H1 (cell line): ENCODE results near the gene ZSCAN16. TPM values are rescaled to one million over a fixed set of nuclear protein-coding genes. Genes with fewer than 3 reads are reported as not detected.

Source experiments
- CTCF ChIA-PET: fragments of 300-600 bp; sonication (Branson Sonifier 250); formaldehyde crosslinking; loops from one replicate; lab custom pipeline; 2021; ENCODE audit not compliant: partially characterized antibody; lab: Charles Lee
- POLR2A ChIA-PET: fragments of 300-600 bp; sonication (Branson Sonifier 250); formaldehyde crosslinking; loops from one replicate; lab custom pipeline; 2021; ENCODE audit warnings: inconsistent platforms; ENCODE audit not compliant: partially characterized antibody; lab: Charles Lee
- DNase-seq, 2 experiments: peaks; one replicate each; pipeline versions ENCODE4 v3.0.0 to v3.0.0-alpha.2; 2010 to 2022; ENCODE audit warnings: low spot score in 2 of 2, low read depth in 1 of 2, mixed read lengths in 1 of 2
- FAIRE-seq: peaks from 2 replicates; lab custom pipeline; 2011; peaks lifted over from hg19 to GRCh38; lab: Jason Lieb, UNC
- H2AFZ ChIP-seq: 2 replicates; pipeline ENCODE4 v1.8.1; 2012; ENCODE audit warnings: low read length, inconsistent platforms
- H2AK5ac ChIP-seq: 2 replicates; pipeline ENCODE4 v1.6.1; 2013; ENCODE audit warnings: low read depth, low read length
- H2BK120ac ChIP-seq: replicated peaks from 2 replicates; pipeline ENCODE3; 2013; ENCODE audit warnings: low read depth, low read length, inconsistent platforms
- H2BK12ac ChIP-seq: 2 replicates; pipeline ENCODE4 v1.6.1; 2013; ENCODE audit warnings: low read depth, low read length
- H2BK15ac ChIP-seq: 2 replicates; pipeline ENCODE4 v1.6.1; 2013; ENCODE audit warnings: low read length
- H2BK20ac ChIP-seq: 2 replicates; pipeline ENCODE4 v1.6.1; 2013; ENCODE audit warnings: low read length
- H2BK5ac ChIP-seq: 2 replicates; pipeline ENCODE4 v1.6.1; 2013; ENCODE audit warnings: low read depth, low read length
- H3K14ac ChIP-seq: 2 replicates; pipeline ENCODE4 v1.6.1; 2013; ENCODE audit warnings: inconsistent platforms; ENCODE audit not compliant: insufficient read length
- H3K18ac ChIP-seq: 2 replicates; pipeline ENCODE4 v1.6.1; 2013; ENCODE audit warnings: low read length; ENCODE audit errors: extremely low read depth
- H3K23ac ChIP-seq: 2 replicates; pipeline ENCODE4 v1.6.1; 2013; ENCODE audit warnings: inconsistent platforms; ENCODE audit not compliant: insufficient read length
- H3K23me2 ChIP-seq: 2 replicates; pipeline ENCODE4 v1.6.1; 2013; ENCODE audit warnings: low read depth, low read length
- H3K27ac ChIP-seq: 2 replicates; pipeline ENCODE4 v1.6.1; 2011; ENCODE audit warnings: low read depth, low read length, inconsistent platforms
- H3K27me3 ChIP-seq, 4 experiments: replicated peaks in 1 of 4; 1 replicate in 1 of 4; 2 replicates in 3 of 4; pipeline versions ENCODE4 v1.6.1 to v1.8.1; 2011 to 2013; ENCODE audit warnings: low read length in 3 of 4, mild to moderate bottlenecking in 3 of 4, inconsistent platforms in 2 of 4, mixed read lengths in 2 of 4, moderate library complexity in 1 of 4; ENCODE audit not compliant: control insufficient read depth in 3 of 4, insufficient read depth in 3 of 4; ENCODE audit errors: extremely low read depth in 1 of 4
- H3K36me3 ChIP-seq, 4 experiments: 2 replicates each; pipeline versions ENCODE4 v1.6.1 to v1.8.1; 2011 to 2013; ENCODE audit warnings: mild to moderate bottlenecking in 4 of 4, low read length in 3 of 4, moderate library complexity in 2 of 4, control low read depth in 1 of 4, inconsistent platforms in 1 of 4; ENCODE audit not compliant: insufficient read depth in 4 of 4, control insufficient read depth in 2 of 4
- H3K4ac ChIP-seq: replicated peaks from 2 replicates; pipeline ENCODE3; 2013; ENCODE audit warnings: low read length, low read depth, mixed read lengths, inconsistent platforms; ENCODE audit not compliant: insufficient read length
- H3K4me1 ChIP-seq, 4 experiments: replicated peaks in 1 of 4; 1 replicate in 1 of 4; 2 replicates in 3 of 4; pipeline versions ENCODE4 v1.6.1 to v1.8.1; 2011 to 2013; ENCODE audit warnings: low read length in 3 of 4, inconsistent platforms in 2 of 4, mixed read lengths in 1 of 4; ENCODE audit not compliant: insufficient read depth in 4 of 4, control insufficient read depth in 3 of 4
- H3K4me2 ChIP-seq, 2 experiments: 2 replicates each; pipeline versions ENCODE4 v1.6.1 to v1.8.1; 2011 to 2013; ENCODE audit warnings: low read depth in 2 of 2, low read length in 2 of 2, control low read depth in 1 of 2, inconsistent platforms in 1 of 2, mild to moderate bottlenecking in 1 of 2; ENCODE audit not compliant: insufficient read depth in 1 of 2
- H3K4me3 ChIP-seq, 4 experiments: fragments of 200-600, 300-600 bp in 1 of 4; sonication (generic), shearing (Covaris generic), sonication (Bioruptor Twin) in 1 of 4; 2 replicates each; pipeline versions ENCODE4 v1.5.1 to v1.8.1; 2011 to 2016; ENCODE audit warnings: low read length in 4 of 4, low read depth in 3 of 4, control low read depth in 2 of 4, inconsistent platforms in 2 of 4, mild to moderate bottlenecking in 2 of 4, mixed read lengths in 1 of 4, moderate library complexity in 1 of 4; ENCODE audit not compliant: insufficient read depth in 2 of 4; ENCODE audit errors: extremely low read depth in 1 of 4
- H3K56ac ChIP-seq: replicated peaks from 2 replicates; pipeline ENCODE3; 2013; ENCODE audit warnings: low read depth, mild to moderate bottlenecking, mixed read lengths, low read length, inconsistent platforms; ENCODE audit not compliant: insufficient read length
- H3K79me1 ChIP-seq: 2 replicates; pipeline ENCODE4 v1.6.1; 2013; ENCODE audit warnings: low read depth, low read length, control low read depth
- H3K79me2 ChIP-seq, 2 experiments: 2 replicates each; pipeline versions ENCODE4 v1.6.1 to v1.8.1; 2012 to 2013; ENCODE audit warnings: low read length in 2 of 2, mild to moderate bottlenecking in 2 of 2, inconsistent platforms in 1 of 2; ENCODE audit not compliant: insufficient read depth in 2 of 2, control insufficient read depth in 1 of 2
- H3K9ac ChIP-seq, 4 experiments: replicated peaks in 1 of 4; 1 replicate in 1 of 4; 2 replicates in 3 of 4; pipeline versions ENCODE4 v1.6.1 to v1.8.1; 2011 to 2013; ENCODE audit warnings: low read depth in 3 of 4, low read length in 3 of 4, control low read depth in 2 of 4, mild to moderate bottlenecking in 2 of 4, moderate library complexity in 2 of 4, inconsistent platforms in 1 of 4; ENCODE audit errors: extremely low read depth in 1 of 4
- H3K9me3 ChIP-seq, 2 experiments: 2 replicates each; pipeline versions ENCODE4 v1.6.1 to v1.8.1; 2012 to 2013; ENCODE audit warnings: mild to moderate bottlenecking in 2 of 2, moderate library complexity in 2 of 2, control low read depth in 1 of 2, inconsistent platforms in 1 of 2, low read depth in 1 of 2, low read length in 1 of 2, mixed read lengths in 1 of 2; ENCODE audit not compliant: insufficient read depth in 2 of 2
- H4K20me1 ChIP-seq, 2 experiments: replicated peaks in 1 of 2; 2 replicates each; pipeline versions ENCODE3 to v1.8.1; 2011 to 2013; ENCODE audit warnings: inconsistent platforms in 2 of 2, low read length in 2 of 2, mild to moderate bottlenecking in 1 of 2; ENCODE audit not compliant: insufficient read depth in 2 of 2, control insufficient read depth in 1 of 2
- H4K5ac ChIP-seq: 2 replicates; pipeline ENCODE4 v1.6.1; 2013; ENCODE audit warnings: low read length, low read depth, mixed read lengths, inconsistent platforms; ENCODE audit not compliant: insufficient read length
- H4K8ac ChIP-seq: 2 replicates; pipeline ENCODE4 v1.8.0; 2013; ENCODE audit warnings: mild to moderate bottlenecking, moderate library complexity, low read length, inconsistent platforms; ENCODE audit not compliant: insufficient read depth; ENCODE audit errors: extremely low read depth
- H4K91ac ChIP-seq: replicated peaks from 2 replicates; pipeline ENCODE3; 2013; ENCODE audit warnings: low read length, mixed read lengths, inconsistent platforms; ENCODE audit not compliant: insufficient read length
- NRF1 ChIP-seq: IDR thresholded peaks from 2 replicates; pipeline ENCODE4 v1.6.1; 2011; ENCODE audit warnings: mild to moderate bottlenecking, low read depth, low read length, improper control_type of control experiment
- WGBS, 2 experiments: shearing (Covaris generic) in 1 of 2; methylation state at CpG; one replicate each; pipeline versions ENCODE4 v1.1.6 to v1.1.7; 2013 to 2015; ENCODE audit warnings: low lambda C conversion rate in 2 of 2, mixed read lengths in 2 of 2, inconsistent platforms in 1 of 2, low coverage in 1 of 2, missing lambda C conversion rate in 1 of 2; ENCODE audit not compliant: insufficient replicate concordance in 2 of 2, insufficient coverage in 1 of 2, insufficient read length in 1 of 2; ENCODE audit errors: extremely low coverage in 1 of 2, missing lambda C conversion rate in 1 of 2; 5-methylcytosine and 5-hydroxymethylcytosine counted together
- polyA plus RNA-seq, 7 experiments: library from polyadenylated mRNA; depleted of rRNA in 3 of 7; stranded (reverse) in 5 of 7; unstranded in 2 of 7; fragments of >200 nt in 5 of 7; fragments of 200-250 nt in 2 of 7; gene quantifications; 1 replicate in 5 of 7; 2 replicates in 1 of 7; 4 replicates in 1 of 7; pipeline versions ENCODE4 v1.2.1 to v1.2.3, GENCODE V29; 2011 to 2013; ENCODE audit warnings: missing spikeins in 2 of 7, mixed read lengths in 2 of 7
- total RNA-seq: library from RNA; stranded (reverse); fragmentation: NEBNext Ultra II Directional; extraction: Animal tissue kit (Norgen Biotek cat#: 25700); gene quantifications from 2 replicates; pipeline ENCODE4 v1.2.1, GENCODE V29; 2021

ZSCAN16 gene
- total and polyA plus RNA-seq, 2 of the 8 experiments (the other 6 are each of a cell fraction or from before 2014, with no cell fraction given), result 3.6 to 9.4 TPM

GRCh38 chr6:28121876-28122275 lies 2.5 kb upstream of the ZSCAN16 start:
- Histone ChIP-seq H4K8ac (no peak overlapping the region), H3K36me3 (peaks cover 0 to 12% (median 4%) of the 10 kb centered on the region in 4 experiments; a peak in 5 of 8 replicates), H2BK12ac (no peak overlapping the region), H3K4me3 (no peak overlapping the region), H3K9me3 (no peaks in the 10 kb centered on the region), H3K4me1 (no peaks in the 10 kb centered on the region), H3K4me2 (no peak overlapping the region), H2AK5ac (no peak overlapping the region), H3K23me2 (no peaks in the 10 kb centered on the region), H2BK120ac (no peak overlapping the region), H3K56ac (no peak overlapping the region), H2BK5ac (no peak overlapping the region), H4K5ac (no peak overlapping the region), H2BK15ac (no peak overlapping the region), H3K4ac (no peak overlapping the region), H3K79me2 (peaks cover 0 to 16% of the 10 kb centered on the region in 2 experiments; a peak in 2 of 4 replicates), H4K91ac (no peak overlapping the region), H2BK20ac (no peak overlapping the region), H3K23ac (no peak overlapping the region), H3K27me3 (no peaks in the 10 kb centered on the region), H3K79me1 (no peaks in the 10 kb centered on the region), H3K18ac (no peak overlapping the region), H3K14ac (no peak overlapping the region), H2AFZ (no peak overlapping the region), H4K20me1 (no peaks in the 10 kb centered on the region), H3K27ac (no peak overlapping the region), H3K9ac (no peak overlapping the region)
- DNase-seq, result no peak
- 90% methylated on average over 2 of the region's 2 CpGs; no CpG with 5 or more reads in 1 of the 2 experiments for WGBS, 2 experiments
- no peak for FAIRE-seq
- POLR2A ChIA-PET, result interaction anchor here (3.8 kb wide), 1 partner anchor 20 kb away, joined by 35 read pairs; the partner anchor contains the start of gene ZKSCAN8
- no peak for TF ChIP-seq NRF1
- CTCF ChIA-PET, result interaction anchor here (1.6 kb wide), 1 partner anchor 20 kb away, joined by 4 read pairs; the partner anchor contains the start of gene ZKSCAN8
